Subcutaneous adipose tissue (tissue), 4 donors: ENCODE data around the gene CHRNB4. TPM values are rescaled to one million over a fixed set of nuclear protein-coding genes. Genes with fewer than 3 reads are reported as not detected.

ENCODE experiments used
- CTCF ChIP-seq: fragments of 450-650 bp; IDR thresholded peaks from one replicate; pipeline ENCODE4 v1.5.1; 2016; ENCODE audit warnings: low read depth, mild to moderate bottlenecking, control low read depth, antibody characterized with exemption, moderate library complexity
- total RNA-seq, 4 donors: library from RNA; depleted of rRNA; stranded (reverse); fragments of >200 nt; gene quantifications; one replicate each; pipeline ENCODE4 v1.1.0, GENCODE V29; 2016

The CHRNB4 gene
- total RNA-seq, 4 donors from 2014 or later = not detected

DNA sequence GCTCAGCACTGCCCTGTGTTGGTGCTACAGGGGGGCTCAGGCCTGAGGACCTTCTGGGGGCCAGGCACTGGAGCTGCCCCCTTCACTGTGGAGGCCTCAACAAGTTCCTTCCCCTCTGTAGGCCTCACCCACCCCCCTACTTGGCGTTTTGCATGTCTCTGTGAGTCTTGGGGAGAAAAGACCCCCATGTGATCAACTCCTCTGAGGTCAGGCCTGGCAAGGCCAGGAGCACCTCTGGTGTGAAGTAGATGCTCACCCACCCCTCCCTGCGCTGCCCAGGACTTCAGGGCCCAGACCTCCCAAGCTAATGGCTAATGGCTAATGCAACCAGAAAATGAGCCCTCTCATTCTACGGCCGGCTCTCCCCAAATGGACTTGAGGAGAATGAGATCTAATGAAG, 34.2 kb upstream of the CHRNB4 start:
- TF ChIP-seq CTCF = no peak

GRCh38 chr15:78673917-78674444, 33.0 kb upstream of the CHRNB4 start:
- no peak for TF ChIP-seq CTCF

DNA sequence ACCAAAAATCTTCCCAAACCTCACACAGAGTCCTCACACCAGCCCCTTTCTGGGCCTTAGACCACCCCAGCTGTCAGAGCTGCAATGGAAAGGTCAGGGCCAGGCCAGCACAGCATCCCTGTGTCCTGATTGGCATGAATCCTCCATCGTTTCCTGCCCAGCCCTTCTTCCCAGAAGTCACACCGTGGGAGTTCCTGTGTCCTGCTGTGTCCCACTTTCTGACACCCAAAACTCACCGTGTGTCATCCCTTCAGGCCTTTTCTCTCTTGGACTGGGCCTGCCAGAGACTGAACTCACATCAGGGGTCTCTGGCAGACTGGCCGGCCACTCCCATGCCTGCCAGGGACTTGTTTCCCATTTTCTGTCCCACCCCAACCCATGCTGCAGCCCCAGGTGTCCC, 32.5 kb upstream of the CHRNB4 start:
- TF ChIP-seq CTCF = no peak

GRCh38 chr15:78672285-78673014, 31.4 kb upstream of the CHRNB4 start:
- no peak for TF ChIP-seq CTCF

DNA sequence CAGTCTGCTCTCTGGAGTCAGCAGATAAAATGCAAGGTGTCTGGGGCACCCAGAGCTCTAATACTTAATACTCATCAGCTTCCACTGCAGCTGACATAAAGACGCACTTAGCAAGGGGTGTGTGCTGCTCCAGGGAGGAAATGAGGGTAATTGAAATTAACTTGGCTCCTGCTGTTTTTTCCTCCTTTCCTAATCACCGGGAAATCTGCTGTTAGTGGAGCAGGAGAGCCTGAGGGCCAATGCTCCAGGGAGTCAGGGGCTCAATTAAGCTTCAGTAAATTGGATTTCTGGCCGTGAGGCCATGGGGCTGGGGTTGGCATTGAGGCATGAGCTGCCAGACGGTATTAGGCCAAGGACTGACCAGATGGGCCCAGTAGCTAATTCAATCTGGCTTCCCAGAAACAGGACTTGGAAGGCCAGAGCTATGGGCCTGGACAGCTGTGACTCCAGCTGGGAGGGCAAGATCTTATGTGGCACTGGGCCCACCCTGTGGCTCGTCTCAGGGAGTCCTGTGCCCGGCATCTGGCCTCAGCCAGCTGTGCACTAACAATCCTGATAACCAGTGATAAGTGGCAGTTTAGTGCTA, 30.7 kb upstream of the CHRNB4 start:
- TF ChIP-seq CTCF = no peak

- no peak for TF ChIP-seq CTCF
These were observed 28.0 kb upstream of the CHRNB4 start for GRCh38 chr15:78668987-78669386.

- no peak for TF ChIP-seq CTCF
These were observed 26.7 kb upstream of the CHRNB4 start for GRCh38 chr15:78667578-78668236.
